Anterior cingulate cortex (tissue), 58 donors: Measurements from ENCODE around the gene SF3B3.

Experiments
- DNase-seq, 58 donors: peaks; one replicate each; lab custom pipeline; 2025; lab: John Stamatoyannopoulos, UW

Gene SF3B3

DNA sequence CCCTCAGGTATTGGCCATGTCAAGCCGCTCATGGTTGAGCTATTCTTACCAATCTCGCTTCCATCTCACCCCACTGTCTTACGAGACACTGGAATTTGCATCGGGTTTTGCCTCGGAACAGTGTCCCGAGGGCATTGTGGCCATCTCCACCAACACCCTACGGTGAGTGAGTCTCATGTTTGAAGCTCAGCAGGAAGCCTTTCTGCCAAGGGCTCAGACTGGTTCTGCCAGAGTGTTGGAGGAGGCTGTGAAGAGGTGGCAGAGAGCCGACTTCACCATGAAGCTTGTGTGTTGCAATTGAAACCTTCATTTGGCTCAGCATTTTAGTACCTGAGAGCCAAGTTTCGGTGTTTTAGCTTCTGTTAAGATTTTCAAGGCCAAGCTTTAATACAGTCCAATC, 38.0 kb downstream of the SF3B3 start:
- peak in 45 of 58 donors; percentile 4 to 79 (median 37) for DNase-seq

DNA sequence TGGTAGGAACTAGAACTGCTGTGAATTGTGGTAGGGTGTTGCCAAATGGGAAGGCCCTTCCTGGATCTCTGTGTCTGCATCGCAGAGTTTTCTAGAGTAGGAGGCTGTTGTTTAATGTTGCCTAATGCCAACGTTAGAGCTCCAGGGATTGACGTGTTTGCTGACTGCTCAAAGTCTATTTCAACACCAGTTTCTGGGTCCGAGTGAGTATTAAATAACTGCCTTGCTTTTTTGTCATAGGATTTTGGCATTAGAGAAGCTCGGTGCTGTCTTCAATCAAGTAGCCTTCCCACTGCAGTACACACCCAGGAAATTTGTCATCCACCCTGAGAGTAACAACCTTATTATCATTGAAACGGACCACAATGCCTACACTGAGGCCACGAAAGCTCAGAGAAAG, 40.0 kb downstream of the SF3B3 start:
- DNase-seq: no peak

DNA sequence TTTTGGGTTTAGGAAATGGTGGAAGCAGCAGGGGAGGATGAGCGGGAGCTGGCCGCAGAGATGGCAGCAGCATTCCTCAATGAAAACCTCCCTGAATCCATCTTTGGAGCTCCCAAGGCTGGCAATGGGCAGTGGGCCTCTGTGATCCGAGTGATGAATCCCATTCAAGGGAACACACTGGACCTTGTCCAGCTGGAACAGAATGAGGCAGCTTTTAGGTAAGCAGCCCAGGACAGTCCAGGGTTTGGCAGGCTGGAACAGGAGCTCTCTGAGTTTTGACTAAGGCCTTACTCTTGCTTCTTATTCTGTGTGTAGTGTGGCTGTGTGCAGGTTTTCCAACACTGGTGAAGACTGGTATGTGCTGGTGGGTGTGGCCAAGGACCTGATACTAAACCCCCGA, 41.4 kb downstream of the SF3B3 start:
- peak in 3 of 58 donors; percentile 2 to 8 (median 5) for DNase-seq

DNA sequence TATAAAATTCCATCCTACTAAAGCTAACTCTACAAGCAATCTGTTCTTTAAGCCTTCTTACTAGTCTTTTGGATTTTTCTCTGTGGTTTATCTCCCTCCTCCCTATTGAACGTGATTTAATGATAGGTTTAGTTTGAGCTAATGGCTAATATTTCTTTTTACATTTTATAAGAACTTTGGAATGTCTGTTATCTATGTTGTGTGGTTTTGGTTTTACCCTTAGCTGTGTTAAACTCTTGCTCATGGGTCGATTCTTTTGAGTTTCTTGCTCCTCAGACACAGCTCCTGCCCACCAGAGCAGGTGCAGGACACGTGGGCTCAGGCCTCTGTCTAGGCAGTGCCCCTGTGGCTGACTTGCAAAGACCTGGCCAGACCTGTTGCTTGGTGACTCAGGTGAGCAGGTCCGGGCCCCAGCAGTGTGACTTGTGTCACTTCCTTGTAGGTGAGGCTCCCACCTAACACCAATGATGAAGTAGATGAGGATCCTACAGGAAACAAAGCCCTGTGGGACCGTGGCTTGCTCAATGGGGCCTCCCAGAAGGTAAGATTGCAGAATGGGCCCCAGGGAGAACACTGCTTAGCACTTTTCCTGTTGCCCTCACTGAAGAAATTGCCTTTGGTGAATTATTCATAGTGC, 45.1 kb downstream of the SF3B3 start:
- DNase-seq: no peak

DNA sequence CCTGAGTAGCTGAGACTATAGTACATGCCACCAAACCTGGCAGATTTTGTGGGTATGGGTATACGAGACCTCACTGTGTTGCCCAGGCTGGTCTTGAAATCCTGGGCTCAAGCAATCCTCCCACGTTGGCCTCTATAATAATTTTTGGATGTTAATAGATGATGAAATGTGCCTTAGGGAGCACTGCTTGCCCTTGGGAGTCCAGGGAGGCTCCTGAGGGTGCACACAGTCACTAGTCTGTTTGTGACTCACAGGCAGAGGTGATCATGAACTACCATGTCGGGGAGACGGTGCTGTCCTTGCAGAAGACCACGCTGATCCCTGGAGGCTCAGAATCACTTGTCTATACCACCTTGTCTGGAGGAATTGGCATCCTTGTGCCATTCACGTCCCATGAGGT, 46.1 kb downstream of the SF3B3 start:
- DNase-seq: no peak

DNA sequence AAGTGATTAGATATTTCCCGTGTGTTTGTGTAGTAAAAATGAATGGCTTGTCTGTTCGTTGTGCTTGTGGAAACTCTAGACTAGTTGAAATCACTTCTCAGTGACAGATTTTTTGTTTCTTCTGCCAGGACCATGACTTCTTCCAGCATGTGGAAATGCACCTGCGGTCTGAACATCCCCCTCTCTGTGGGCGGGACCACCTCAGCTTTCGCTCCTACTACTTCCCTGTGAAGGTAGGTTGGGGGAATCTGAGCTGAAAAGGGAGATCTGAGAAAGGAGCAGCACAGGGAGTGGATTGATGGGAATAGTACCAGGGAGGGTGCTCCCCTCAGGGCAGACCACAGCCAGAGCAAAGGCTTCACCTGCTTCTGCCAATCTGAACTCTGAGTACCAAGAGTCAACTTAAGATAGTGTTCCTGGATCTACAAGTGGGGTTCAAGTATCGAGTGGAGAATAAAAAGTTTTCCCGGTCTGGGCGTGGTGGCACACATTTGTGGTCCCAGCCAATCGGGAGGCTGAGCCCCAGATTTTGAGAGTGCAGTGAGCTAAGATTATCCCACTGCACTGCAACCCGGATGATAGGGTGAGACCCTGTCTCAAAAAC, 47.5 kb downstream of the SF3B3 start:
- no peak for DNase-seq

DNA sequence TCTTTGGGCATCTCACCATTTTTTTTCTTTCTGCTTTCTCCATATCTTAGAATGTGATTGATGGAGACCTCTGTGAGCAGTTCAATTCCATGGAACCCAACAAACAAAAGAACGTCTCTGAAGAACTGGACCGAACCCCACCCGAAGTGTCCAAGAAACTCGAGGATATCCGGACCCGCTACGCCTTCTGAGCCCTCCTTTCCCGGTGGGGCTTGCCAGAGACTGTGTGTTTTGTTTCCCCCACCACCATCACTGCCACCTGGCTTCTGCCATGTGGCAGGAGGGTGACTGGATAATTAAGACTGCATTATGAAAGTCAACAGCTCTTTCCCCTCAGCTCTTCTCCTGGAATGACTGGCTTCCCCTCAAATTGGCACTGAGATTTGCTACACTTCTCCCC, 48.0 kb downstream of the SF3B3 start:
- DNase-seq: no peak

DNA sequence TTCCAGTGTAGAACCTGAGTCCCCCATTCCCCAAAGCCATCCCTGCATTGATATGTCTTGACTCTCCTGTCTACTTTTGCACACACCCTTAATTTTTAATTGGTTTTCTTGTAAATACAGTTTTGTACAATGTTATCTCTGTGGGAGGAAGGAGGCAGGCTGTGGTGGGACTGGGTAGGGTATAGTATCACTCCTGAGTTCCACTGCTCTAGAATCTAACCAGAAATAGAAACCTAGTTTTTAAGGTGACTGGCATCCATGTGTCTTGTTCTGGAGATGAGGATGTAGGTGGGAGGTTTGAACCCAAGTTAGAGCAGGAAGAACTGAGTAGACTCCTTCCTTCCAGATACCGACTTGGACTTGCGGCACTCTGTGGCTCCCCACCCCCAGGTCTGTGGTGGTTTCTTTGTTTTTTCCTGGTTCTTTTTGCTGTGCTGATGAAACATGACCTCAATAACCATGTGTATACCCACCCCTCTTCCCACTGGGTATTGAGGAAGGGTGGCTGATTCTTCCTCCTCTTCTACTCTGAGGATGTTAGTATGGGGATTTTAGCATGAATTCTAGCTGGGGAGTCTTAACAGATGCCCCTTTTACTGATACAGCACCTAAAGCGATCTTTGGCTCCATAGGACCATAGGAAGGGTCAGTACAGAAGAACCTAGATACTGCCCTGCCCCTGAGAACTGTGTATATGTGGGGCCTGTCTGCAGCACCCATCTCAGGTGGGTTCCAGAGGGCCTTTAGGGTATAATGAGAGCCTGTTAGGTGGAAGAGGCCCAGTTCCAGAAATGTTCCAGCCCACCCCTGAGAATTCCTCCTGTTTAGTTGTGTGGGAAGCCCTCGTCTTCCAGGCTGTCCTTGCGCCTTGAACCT, 48.7 kb downstream of the SF3B3 start:
- DNase-seq: no peak

DNA sequence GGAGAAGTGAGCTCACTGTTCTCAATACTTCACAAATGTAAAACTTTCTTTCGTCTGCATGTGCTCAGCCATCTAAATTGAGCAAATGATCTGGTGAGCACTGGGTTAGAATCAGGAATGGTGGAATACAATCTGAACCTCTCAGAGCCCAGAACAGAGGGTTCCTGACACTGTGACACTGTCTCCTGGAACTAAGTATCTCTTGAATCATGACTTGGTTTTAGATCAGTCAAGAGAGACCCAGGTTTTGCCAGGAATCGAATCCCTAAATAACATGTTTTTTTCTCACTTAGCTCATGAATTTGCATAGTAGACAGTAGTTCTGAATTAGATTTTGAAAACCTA, 49.3 kb downstream of the SF3B3 start:
- DNase-seq: no peak

DNA sequence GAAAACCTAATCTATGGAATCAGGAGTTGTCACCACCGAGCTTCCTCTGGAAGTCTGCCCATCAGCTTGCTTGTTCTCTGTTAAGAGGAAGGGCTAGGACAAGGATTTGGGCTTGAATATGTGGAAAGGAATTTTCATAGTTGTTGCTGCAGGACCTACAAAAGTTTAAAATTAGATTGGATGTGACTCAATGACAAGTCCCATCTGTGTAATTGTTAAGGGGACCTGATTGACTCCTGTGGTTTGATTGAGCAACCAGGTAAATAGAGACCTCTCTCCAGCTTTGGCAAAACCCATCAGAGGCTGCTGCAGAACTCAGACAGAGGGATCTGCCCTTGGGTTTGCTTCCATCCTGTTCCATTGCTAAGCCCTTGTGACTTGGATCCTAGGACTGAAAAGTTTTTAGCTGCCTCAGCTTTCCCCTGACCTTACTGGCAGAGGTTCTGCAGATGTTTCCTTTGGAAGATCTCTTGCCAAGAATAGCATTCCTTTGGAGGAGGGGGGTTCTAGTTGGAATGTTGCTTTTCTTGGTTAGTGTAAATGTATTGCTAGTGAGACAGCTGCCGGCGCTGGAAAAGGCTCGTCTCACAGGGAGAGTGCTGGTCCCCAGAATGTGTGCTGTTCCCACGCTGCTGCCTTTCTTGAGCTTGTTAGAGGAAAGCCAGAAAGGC, 50.0 kb downstream of the SF3B3 start:
- DNase-seq: peak in 15 of 58 donors; percentile 1 to 23 (median 10)

DNA sequence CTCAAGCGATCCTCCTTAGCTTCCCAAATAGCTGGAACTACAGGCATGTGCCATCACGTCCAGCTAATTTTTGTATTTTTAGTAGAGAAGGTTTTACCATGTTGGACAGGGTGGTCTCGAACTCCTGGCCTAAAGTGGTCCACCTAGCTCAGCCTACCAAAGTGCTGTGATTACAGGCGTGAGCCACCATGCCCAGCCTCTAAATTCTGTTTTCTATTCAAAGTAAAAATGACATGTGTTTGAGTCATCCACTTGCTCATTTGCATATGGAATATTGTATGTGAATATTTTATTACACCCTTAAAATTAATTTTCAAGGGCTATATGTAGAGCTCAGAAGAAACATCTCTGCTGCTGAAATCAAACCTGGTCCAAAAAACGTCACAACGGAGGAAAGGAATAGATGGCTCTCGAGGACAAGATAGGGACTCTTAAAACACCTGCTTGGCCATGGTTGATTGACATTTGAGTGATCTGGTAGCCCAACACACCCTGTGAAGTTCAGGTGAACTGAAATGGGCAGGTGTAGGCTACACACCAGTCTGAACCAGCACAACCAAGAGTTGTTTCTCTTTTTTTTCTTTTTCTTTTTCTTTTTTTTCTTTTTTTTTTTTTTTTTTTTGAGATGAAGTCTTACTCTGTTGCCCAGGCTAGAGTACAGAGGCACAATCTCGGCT, 51.1 kb downstream of the SF3B3 start:
- DNase-seq: no peak

DNA sequence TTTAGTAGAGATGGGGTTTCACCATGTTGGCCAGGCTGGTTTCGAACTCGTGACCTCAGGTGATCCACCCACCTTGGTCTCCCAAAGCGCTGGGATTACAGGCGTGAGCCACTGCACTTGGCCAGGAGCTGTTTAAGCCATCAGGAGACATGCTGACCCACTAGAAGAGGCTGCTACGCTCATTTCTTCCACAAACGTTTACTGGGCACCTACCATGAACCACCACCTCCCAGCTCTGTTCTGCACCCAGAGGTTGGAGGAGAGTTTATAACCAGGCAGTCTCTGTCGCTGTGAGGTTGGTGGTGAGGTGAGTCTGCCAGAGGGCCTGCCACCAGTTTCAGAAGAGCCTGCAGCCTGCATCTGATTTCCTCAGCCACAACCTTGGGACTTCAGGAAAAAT, 51.8 kb downstream of the SF3B3 start:
- DNase-seq: no peak

DNA sequence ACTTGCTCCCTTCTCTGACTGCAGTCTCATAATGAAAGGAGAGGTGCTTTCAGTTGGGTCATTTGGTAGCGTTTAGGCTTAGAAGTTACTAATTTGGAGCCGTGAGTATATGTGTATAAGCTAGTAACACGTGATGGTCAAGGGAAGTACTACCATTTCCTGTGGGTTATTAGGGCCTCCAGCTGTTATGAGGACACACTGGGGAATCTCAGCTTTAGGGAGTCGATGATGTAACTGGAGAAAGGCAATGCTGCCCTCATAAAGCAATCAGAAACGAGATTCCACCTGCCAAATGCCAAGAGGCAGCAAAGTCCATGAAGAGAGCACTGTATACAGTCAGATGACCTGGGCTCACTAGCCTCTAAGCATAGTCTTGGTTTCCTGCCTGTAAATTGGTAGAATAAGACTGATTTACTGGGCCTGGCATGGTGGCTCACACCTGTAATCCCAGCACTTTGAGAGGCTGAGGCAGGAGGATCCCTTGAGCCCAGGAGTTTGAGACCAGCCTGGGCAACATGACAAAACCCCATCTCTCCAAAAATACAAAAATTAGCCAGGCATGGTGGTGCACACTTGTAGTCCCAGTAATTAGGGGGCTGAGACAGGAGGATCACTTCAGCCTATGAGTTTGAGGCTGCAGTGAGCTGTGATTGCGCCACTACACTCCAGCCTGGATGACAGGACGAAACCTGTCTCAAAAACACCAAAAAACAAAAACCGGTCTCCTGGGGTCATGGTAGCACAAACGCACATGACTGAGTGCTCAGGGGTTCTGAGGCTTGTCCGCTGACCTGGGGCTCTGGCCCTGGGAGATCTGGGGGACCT, 53.0 kb downstream of the SF3B3 start:
- DNase-seq: no peak

DNA sequence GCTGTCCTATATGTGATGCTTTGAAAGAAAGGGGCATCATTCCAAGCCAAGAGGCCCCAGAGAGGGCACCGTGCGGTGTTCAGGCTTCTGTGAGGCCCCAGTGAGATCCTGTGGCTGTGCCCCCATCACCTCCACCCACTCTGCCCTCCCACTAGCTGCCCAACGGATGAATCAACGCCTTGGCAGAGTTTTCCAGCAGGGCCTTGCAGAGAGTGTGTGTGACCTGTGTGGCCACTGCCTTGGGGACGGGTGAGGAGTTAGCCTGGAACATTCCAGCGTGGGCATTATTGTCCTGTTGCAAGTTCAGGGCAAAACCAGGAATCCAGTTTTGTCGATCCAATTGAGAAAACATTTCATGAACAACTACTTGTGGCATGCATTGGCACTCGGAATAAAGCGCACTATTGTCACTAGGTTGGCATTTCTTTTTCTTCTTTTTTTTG, 53.7 kb downstream of the SF3B3 start:
- peak in 3 of 58 donors; percentile 3 to 6 (median 5) for DNase-seq

DNA sequence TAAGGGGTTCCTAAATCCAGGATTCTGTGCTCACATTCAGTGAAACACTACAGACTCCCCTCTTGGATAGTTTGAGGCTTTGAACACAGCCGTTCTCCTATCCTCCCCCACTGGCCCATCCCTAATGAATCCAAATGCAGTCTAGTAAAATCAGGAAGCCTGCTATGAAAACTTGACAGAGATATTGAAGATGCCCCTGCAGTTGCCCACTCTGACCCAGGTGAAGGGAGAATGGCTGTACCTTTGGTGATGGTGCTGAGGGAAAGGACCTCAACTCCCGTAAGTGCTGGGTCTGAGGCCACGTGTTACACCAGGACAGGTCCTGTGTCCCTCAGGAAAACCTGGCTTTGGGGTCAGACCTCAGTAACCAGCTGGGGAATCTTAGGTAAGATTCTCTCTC, 54.4 kb downstream of the SF3B3 start:
- DNase-seq: no peak

DNA sequence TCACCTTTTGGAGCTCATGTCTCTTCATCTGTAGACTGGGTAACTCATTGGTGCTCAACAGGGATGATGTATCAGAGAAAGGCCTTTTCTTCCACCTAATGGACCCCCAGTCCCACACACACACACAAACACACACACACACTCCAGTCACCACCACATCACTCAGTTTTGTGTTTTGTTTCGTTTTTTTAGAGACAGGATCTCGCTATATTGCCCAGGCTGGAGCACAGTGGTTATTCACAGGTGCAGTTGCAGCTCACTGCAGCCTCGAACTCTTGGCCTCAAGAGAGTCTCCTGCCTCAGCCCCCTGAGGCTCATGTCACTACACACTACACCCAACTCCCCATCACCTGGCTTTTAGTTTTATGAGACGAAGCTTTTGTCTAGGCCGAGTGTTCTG, 55.6 kb downstream of the SF3B3 start:
- DNase-seq: no peak

DNA sequence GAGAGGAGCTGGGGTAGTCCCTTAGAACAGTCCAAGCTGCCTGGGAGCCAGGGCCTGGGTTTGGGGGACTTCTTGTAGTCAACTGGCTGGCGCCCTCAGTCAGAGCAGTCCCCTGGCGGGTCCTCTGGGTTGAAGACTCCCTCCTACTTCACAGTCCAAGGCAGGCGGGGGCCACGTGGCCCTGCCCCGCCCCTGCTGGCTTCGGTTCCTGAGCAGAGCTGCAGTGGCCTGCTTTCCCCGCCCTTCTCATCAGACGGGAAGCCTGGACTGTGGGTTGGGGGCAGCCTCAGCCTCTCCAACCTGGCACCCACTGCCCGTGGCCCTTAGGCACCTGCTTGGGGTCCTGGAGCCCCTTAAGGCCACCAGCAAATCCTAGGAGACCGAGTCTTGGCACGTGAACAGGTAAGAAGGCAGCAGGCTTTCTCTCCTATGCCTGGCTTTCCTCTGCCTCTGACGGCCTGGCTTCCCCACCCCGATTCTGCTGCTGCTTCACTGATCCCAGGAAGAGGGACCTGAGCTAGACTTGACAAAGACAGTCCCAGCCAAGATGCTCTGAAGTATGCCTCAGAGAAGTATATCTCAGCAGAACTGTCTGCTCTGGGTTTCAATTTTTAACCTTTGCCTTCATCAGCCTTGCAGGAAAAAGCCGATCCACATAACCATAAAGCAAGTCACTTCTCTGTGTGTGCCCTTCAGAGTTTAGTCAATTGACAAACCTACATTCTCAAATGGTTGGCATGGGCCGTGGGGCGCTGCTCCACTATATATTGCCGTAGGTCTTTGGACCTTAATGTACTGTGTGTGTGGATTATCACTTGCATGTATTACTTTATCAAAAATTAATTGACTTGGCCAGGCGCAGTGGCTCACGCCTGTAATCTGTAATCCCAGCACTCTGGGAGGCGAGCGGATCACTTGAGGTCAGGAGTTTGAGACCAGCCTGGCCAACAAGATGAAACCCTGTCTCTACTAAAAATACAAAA, 56.3 kb downstream of the SF3B3 start:
- DNase-seq: no peak

DNA sequence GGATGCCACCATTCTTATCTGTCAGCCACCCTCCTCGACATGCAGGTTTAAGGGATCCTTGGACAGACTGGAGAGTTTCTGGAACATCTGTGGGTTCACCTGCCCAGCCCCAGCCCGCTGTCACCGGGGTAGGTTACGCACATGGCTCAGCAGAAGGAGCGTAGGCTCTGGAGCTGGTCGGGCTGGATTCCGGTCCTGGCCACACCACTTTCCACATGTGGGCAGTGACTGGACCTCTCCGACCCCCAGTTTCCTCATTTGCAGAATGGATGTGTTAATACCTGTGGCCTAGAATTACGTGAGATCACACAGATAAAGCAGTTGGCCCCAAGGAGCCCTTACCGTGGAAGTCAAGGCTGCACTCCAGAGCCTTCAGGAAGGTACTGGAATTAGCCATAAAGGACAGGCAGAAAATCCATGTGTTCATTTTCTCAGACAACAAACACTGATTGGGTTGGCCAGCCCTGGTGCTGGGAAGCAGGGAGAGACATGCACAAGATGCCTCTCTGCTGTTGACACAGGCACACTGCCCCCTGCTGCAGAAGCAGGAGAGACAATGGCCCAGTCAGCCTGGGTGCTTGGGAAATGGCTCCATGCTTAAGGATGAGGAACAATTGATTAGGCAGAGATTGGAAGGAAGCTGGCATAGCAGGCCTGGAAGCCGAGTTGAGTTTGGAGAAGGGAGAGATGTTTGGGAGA, 58.8 kb downstream of the SF3B3 start:
- no peak for DNase-seq
